Spleen (tissue), 11 donors: ENCODE data around the gene DIP2C. TPM values are rescaled to one million over a fixed set of nuclear protein-coding genes. Genes with fewer than 3 reads are reported as not detected.

ENCODE experiments used
- DNase-seq: peaks from one replicate; pipeline ENCODE4 v3.0.0-alpha.2; 2020
- H3K27ac ChIP-seq, 8 donors: fragments of 200-600 bp; sonication (generic) in 7 of 8; 1 replicate in 4 of 8; 2 replicates in 4 of 8; pipeline versions ENCODE4 v1.5.0 to v1.8.0; 2016 to 2021; ENCODE audit warnings: inconsistent platforms in 4 of 8, mild to moderate bottlenecking in 4 of 8, moderate library complexity in 1 of 8
- H3K27me3 ChIP-seq, 7 donors: fragments of 200-600 bp; sonication (generic) in 6 of 7; replicated peaks in 1 of 7; 1 replicate in 4 of 7; 2 replicates in 3 of 7; pipeline versions ENCODE4 v1.5.0 to v1.8.0; 2016 to 2021; ENCODE audit warnings: inconsistent platforms in 3 of 7, mild to moderate bottlenecking in 1 of 7
- H3K36me3 ChIP-seq, 6 donors: fragments of 200-600 bp; sonication (generic) in 5 of 6; 1 replicate in 4 of 6; 2 replicates in 2 of 6; pipeline versions ENCODE4 v1.5.0 to v1.8.0; 2016 to 2021; ENCODE audit warnings: inconsistent platforms in 2 of 6
- H3K4me1 ChIP-seq, 6 donors: fragments of 200-600 bp; sonication (generic) in 5 of 6; 1 replicate in 3 of 6; 2 replicates in 3 of 6; pipeline versions ENCODE4 v1.5.0 to v1.8.0; 2016 to 2021; ENCODE audit warnings: inconsistent platforms in 3 of 6
- H3K4me3 ChIP-seq, 8 donors: fragments of 200-600 bp; sonication (generic) in 7 of 8; 1 replicate in 4 of 8; 2 replicates in 4 of 8; pipeline versions ENCODE4 v1.5.0 to v1.8.0; 2016 to 2021; ENCODE audit warnings: inconsistent platforms in 4 of 8, mild to moderate bottlenecking in 4 of 8, moderate library complexity in 2 of 8
- H3K9me3 ChIP-seq, 8 donors: fragments of 200-600 bp; sonication (generic) in 7 of 8; 1 replicate in 4 of 8; 2 replicates in 4 of 8; pipeline versions ENCODE4 v1.5.0 to v1.8.0; 2016 to 2021; ENCODE audit warnings: inconsistent platforms in 4 of 8
- POLR2A ChIP-seq, 3 donors: fragments of 450-650 bp; IDR thresholded peaks; one replicate each; pipeline ENCODE4 v1.5.1; 2017; ENCODE audit warnings: antibody characterized with exemption in 3 of 3, mild to moderate bottlenecking in 1 of 3
- POLR2AphosphoS5 ChIP-seq, 3 donors: sonication (generic); formaldehyde crosslinking; IDR thresholded peaks; one replicate each; pipeline ENCODE4 v1.5.1; 2017; ENCODE audit warnings: antibody characterized with exemption in 3 of 3
- WGBS, 5 donors: extraction: QIAGEN DNeasy Blood & Tissue Kit in 3 of 5; methylation state at CpG; one replicate each; pipeline versions ENCODE4 v1.1.5 to v1.1.7; 2013 to 2018; 5-methylcytosine and 5-hydroxymethylcytosine counted together
- intact Hi-C: fragments of 100-400 bp; cut with DNase I; formaldehyde crosslinking; loops from one replicate; pipeline ENCODE4 v1.15.0; 2023; ENCODE audit warnings: low total_unique reads
- polyA plus RNA-seq, 3 donors: library from polyadenylated mRNA; stranded (reverse); fragments of 200-250 nt; gene quantifications; one replicate each; pipeline ENCODE4 v1.2.1, GENCODE V29; 2013
- total RNA-seq, 7 donors: library from RNA; depleted of rRNA in 3 of 7; stranded (reverse); fragments of >200 nt in 3 of 7; fragmentation: NEBNext Ultra II Directional in 4 of 7; extraction: Animal tissue kit (Norgen Biotek cat#: 25700) in 4 of 7; gene quantifications; one replicate each; pipeline versions ENCODE4 v1.1.0 to v1.2.1, GENCODE V29; 2016 to 2021
- TF ChIP-seq, protein P1 (sequence below), 11 experiments: fragments of 200-600 bp in 7 of 11; fragments of 450-650 bp in 4 of 11; sonication (generic) in 4 of 11; IDR thresholded peaks in 8 of 11; conservative IDR thresholded peaks in 3 of 11; 1 replicate in 7 of 11; 2 replicates in 4 of 11; pipeline versions ENCODE4 v1.4.0 to v1.8.0; 2016 to 2021; ENCODE audit warnings: antibody characterized with exemption in 11 of 11, inconsistent platforms in 4 of 11, mild to moderate bottlenecking in 1 of 11
- donor health status: healthy with polysubstance abuse.
- donor health status: DM: no; HTN: no; CAD: no; lungs with moderate emphysema.
- donor health status: DM: no; HTN: no; CAD: no.
- donor health status: Bipolar disorder and iron deficiency.
- donor health status: healthy.
- donor health status: DM: no; HTN: no; CAD: no.
- donor health status: DM: yes; HTN: yes; CAD: no.

DIP2C gene
- total and polyA plus RNA-seq, 10 donors: 2.2 to 13.1 (median 9.0) TPM

DNA sequence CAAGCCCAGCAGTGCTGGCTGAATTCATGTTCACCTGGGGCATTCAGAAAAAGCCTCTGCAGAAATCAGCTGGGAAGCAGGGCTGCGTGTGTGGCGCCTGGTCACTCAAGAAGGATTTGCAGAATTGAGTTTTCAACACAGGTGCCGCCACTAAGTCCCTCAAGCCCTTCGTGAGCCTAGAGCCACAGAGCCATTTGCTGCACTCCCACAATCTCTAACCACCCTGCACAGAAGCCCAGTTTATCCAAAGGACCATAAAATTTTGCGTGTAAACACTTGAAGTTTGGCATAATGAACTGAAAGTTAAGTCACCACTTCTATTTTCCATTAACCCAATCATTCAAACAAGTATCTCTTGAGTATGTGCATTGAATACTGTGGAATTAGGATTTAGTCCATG lies 136.2 kb downstream of the DIP2C start:
- Histone ChIP-seq H3K36me3 (no peaks in the 10 kb centered on the region), H3K4me1 (peaks cover 0 to 8% (median 0%) of the 10 kb centered on the region in 6 donors), H3K9me3 (no peaks in the 10 kb centered on the region), H3K27me3 (peaks cover 0 to 22% (median 0%) of the 10 kb centered on the region in 7 donors), H3K27ac (no peak overlapping the region), H3K4me3 (no peak overlapping the region)
- intact Hi-C loops: no loop called here
- DNase-seq: no peak
- 84 to 93% (median 89%) methylated on average over 5 of the region's 5 CpGs for WGBS, 5 donors
- TF ChIP-seq, protein P1, sequence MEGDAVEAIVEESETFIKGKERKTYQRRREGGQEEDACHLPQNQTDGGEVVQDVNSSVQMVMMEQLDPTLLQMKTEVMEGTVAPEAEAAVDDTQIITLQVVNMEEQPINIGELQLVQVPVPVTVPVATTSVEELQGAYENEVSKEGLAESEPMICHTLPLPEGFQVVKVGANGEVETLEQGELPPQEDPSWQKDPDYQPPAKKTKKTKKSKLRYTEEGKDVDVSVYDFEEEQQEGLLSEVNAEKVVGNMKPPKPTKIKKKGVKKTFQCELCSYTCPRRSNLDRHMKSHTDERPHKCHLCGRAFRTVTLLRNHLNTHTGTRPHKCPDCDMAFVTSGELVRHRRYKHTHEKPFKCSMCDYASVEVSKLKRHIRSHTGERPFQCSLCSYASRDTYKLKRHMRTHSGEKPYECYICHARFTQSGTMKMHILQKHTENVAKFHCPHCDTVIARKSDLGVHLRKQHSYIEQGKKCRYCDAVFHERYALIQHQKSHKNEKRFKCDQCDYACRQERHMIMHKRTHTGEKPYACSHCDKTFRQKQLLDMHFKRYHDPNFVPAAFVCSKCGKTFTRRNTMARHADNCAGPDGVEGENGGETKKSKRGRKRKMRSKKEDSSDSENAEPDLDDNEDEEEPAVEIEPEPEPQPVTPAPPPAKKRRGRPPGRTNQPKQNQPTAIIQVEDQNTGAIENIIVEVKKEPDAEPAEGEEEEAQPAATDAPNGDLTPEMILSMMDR (IDR thresholded peaks at IDR 0.05 in 8 of 11, conservative IDR thresholded peaks at IDR 0.05 in 3 of 11): no peak
- no peak for TF ChIP-seq POLR2AphosphoS5 (IDR thresholded peaks at IDR 0.05)
- TF ChIP-seq POLR2A (IDR thresholded peaks at IDR 0.05): no peak

DNA sequence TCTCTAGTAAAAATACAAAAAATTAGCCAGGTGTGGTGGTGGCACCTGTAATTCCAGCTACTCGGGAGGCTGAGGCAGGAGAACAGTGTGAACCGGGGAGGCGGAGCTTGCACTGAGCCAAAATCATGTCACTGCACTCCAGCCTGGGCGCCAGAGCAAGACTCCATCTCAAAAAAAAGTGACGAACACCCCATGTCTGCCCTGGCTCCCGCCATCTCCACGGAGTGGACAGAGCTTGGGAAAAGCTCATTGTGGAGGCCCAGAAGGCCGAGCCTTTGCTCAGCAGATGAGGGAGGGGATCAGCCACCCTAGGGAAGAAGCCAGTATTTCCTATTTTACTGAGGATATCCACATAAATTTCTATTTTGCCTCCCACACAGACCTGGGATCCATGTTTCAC lies 136.8 kb downstream of the DIP2C start:
- no peak overlapping the region for H3K4me3 ChIP-seq
- TF ChIP-seq, protein P1 (IDR thresholded peaks at IDR 0.05 in 8 of 11, conservative IDR thresholded peaks at IDR 0.05 in 3 of 11): no peak
- TF ChIP-seq POLR2A (IDR thresholded peaks at IDR 0.05) (no peak), POLR2AphosphoS5 (IDR thresholded peaks at IDR 0.05) (no peak)
- H3K36me3 ChIP-seq: no peaks in the 10 kb centered on the region
- H3K27me3 ChIP-seq: peaks cover 0 to 27% (median 0%) of the 10 kb centered on the region in 7 donors
- WGBS, 5 donors: 84 to 94% (median 87%) methylated on average over 8 of the region's 8 CpGs
- intact Hi-C loops: no loop called here
- no peaks in the 10 kb centered on the region for H3K9me3 ChIP-seq
- no peak for DNase-seq
- H3K4me1 ChIP-seq: peaks cover 0 to 8% (median 0%) of the 10 kb centered on the region in 6 donors
- H3K27ac ChIP-seq: no peak overlapping the region

DNA sequence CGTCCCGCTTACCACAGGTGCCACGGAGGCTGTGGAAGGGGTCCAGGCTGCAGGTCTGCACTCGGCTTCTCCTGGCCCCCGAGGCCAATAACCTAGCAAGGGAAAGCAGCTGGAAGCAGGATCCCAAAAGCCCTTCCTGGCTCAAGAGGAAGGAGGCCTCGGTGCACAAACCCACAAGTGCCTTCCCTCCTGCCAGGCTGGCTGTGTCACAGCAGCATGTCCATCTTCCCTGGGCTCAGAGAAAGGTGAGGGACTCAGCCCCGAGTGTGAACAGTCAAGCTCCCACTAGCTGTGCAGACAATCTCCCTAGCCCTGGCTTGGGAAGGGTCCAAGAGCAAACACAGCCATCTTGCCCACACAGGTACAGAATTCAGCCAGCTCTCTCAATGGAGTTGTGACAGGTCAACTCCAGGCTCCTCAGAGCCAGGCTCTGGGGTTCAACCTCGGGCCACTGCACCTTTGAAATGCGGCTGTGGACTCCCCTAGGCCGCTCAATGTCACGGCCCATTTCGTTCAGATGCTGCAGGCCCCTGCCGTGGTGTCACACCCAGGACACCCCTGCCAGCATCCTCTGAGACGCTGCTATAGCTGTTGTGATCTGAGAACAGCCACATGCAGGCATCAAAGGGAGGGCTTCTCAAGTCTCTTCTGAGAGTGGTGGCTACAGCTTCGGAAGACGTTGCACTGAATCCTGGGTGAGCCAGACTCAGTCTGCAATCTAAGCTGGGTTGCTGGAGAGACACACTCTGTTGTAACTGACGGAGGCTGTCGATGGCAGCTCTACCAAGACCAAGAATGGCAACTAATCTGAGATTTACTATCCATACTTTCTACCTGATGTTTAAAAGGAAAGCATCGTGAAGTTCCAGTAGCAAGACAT lies 137.9 kb downstream of the DIP2C start:
- TF ChIP-seq POLR2AphosphoS5 (IDR thresholded peaks at IDR 0.05): no peak
- TF ChIP-seq, protein P1 (IDR thresholded peaks at IDR 0.05 in 8 of 11, conservative IDR thresholded peaks at IDR 0.05 in 3 of 11): no peak
- TF ChIP-seq POLR2A (IDR thresholded peaks at IDR 0.05): no peak
- H3K9me3 ChIP-seq: no peaks in the 10 kb centered on the region
- 80 to 84% (median 82%) methylated on average over 11 to 19 of the region's 19 CpGs for WGBS, 5 donors
- H3K27ac ChIP-seq: no peak overlapping the region
- no peaks in the 10 kb centered on the region for H3K36me3 ChIP-seq
- intact Hi-C loops: no loop called here
- H3K4me3 ChIP-seq: no peak overlapping the region
- H3K27me3 ChIP-seq: peaks cover 0 to 34% (median 0%) of the 10 kb centered on the region in 7 donors
- H3K4me1 ChIP-seq: peaks cover 0 to 8% (median 0%) of the 10 kb centered on the region in 6 donors
- no peak for DNase-seq

DNA sequence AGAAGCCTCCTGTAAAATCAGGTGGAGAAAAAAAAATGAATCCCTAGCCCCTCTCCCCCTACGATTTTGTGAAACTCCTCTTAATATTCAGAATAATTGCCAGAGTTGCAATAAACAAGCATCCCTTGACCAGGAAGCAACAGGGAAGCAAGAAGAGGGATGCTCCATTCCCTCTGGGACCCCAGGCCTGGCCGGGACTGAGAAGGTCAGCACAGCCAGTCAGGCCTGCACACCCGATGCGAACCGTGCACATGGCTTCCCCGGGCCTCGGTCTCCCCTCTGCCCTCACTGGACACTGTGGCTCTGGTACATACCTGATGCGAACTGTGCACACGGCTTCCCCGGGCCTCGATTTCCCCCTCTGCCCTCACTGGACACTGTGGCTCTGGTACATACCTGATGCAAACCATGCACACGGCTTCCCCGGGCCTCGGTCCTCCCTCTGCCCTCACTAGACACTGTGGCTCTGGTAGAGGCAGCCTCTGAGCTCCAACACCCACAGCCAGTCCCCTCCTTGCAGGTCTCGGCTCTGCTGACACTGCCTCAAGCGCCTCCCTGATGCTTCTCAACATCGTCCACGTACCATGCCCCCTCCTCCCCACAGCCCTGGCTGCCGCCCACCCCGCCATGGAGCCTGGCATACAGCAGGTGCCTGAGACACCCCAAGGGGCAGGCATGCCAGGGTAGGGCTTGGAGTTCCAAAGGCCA lies 138.6 kb downstream of the DIP2C start:
- Histone ChIP-seq H3K4me3 (no peak overlapping the region), H3K9me3 (no peaks in the 10 kb centered on the region), H3K36me3 (no peaks in the 10 kb centered on the region), H3K4me1 (peaks cover 0 to 8% (median 0%) of the 10 kb centered on the region in 6 donors), H3K27me3 (peaks cover 0 to 31% (median 0%) of the 10 kb centered on the region in 7 donors), H3K27ac (no peak overlapping the region)
- no peak for DNase-seq
- no peak for TF ChIP-seq POLR2A (IDR thresholded peaks at IDR 0.05)
- TF ChIP-seq POLR2AphosphoS5 (IDR thresholded peaks at IDR 0.05): no peak
- TF ChIP-seq, protein P1 (IDR thresholded peaks at IDR 0.05 in 8 of 11, conservative IDR thresholded peaks at IDR 0.05 in 3 of 11): no peak
- intact Hi-C loops: no loop called here
- 85 to 94% (median 92%) methylated on average over 15 to 20 of the region's 20 CpGs for WGBS, 5 donors
